SK-N-SH treated with all-trans-retinoic acid at 6 μM for 48 hours (cell line): ENCODE results near the gene IPP.

Experiments used
- ARNTL ChIP-seq: fragments of 450-650 bp; formaldehyde crosslinking; IDR thresholded peaks from 2 replicates; pipeline ENCODE4 v1.5.0; 2020; ENCODE audit warnings: low read depth, mild to moderate bottlenecking, moderate library complexity, borderline replicate concordance
- CSRNP3 ChIP-seq: fragments of 250-450 bp; sonication (Bioruptor Pico); IDR thresholded peaks from 2 replicates; pipeline ENCODE4 v1.5.1; 2021; ENCODE audit warnings: mild to moderate bottlenecking, moderate library complexity
- ESRRG ChIP-seq: fragments of 250-450 bp; sonication (Bioruptor Pico); IDR thresholded peaks from 2 replicates; pipeline ENCODE4 v1.6.1; 2021; ENCODE audit warnings: mild to moderate bottlenecking
- OSR1 ChIP-seq: fragments of 250-450 bp; sonication (Bioruptor Pico); IDR thresholded peaks from 2 replicates; pipeline ENCODE4 v1.8.0; 2022; ENCODE audit warnings: moderate library complexity, mild to moderate bottlenecking, inconsistent platforms
- PATZ1 ChIP-seq: fragments of 250-450 bp; sonication (Bioruptor Pico); IDR thresholded peaks from 2 replicates; pipeline ENCODE4 v1.8.0; 2020; ENCODE audit warnings: mild to moderate bottlenecking, moderate library complexity, borderline replicate concordance
- POU6F1 ChIP-seq: fragments of 250-450 bp; sonication (Bioruptor Pico); IDR thresholded peaks from 2 replicates; pipeline ENCODE4 v1.8.0; 2021; ENCODE audit warnings: low read depth, mild to moderate bottlenecking, moderate library complexity, borderline replicate concordance
- RARB ChIP-seq: fragments of 250-450 bp; sonication (Bioruptor Pico); IDR thresholded peaks from 2 replicates; pipeline ENCODE4 v1.8.0; 2021; ENCODE audit warnings: mild to moderate bottlenecking, moderate library complexity
- TCF4 ChIP-seq: fragments of 250-450 bp; sonication (Bioruptor Pico); IDR thresholded peaks from 2 replicates; pipeline ENCODE4 v1.8.0; 2021; ENCODE audit warnings: mild to moderate bottlenecking, moderate library complexity, borderline replicate concordance
- ZC3H10 ChIP-seq: fragments of 250-450 bp; sonication (Bioruptor Pico); IDR thresholded peaks from 2 replicates; pipeline ENCODE4 v1.5.1; 2021; ENCODE audit warnings: mild to moderate bottlenecking, moderate library complexity
- ZFP3 ChIP-seq: fragments of 250-450 bp; sonication (Bioruptor Pico); IDR thresholded peaks from 2 replicates; pipeline ENCODE4 v1.5.0; 2020; ENCODE audit warnings: mild to moderate bottlenecking, moderate library complexity
- ZFP30 ChIP-seq: fragments of 450-650 bp; formaldehyde crosslinking; IDR thresholded peaks from 2 replicates; pipeline ENCODE4 v1.5.0; 2022; ENCODE audit warnings: mild to moderate bottlenecking, moderate library complexity

GRCh38 chr1:45667321-45668111, 82.9 kb downstream of the IPP start:
- TF ChIP-seq ZC3H10 (CRISPR knock-in tag) (no peak), ARNTL (CRISPR knock-in tag) (no peak), ZFP3 (no peak), OSR1 (CRISPR knock-in tag) (no peak), ZFP30 (CRISPR knock-in tag) (no peak), CSRNP3 (no peak), POU6F1 (CRISPR knock-in tag) (no peak), RARB (CRISPR knock-in tag) (no peak), PATZ1 (no peak), ESRRG (CRISPR knock-in tag) (no peak), TCF4 (CRISPR knock-in tag) (no peak)
